GM13977 (cell line): Measurements from ENCODE around the gene RNF32.

Source experiments
- DNase-seq: peaks from one replicate; pipeline ENCODE4 v3.0.0; 2012; ENCODE audit warnings: low spot score
- CTCF ChIP-seq: IDR thresholded peaks from 2 replicates; pipeline ENCODE4 v1.5.1; 2012; ENCODE audit warnings: mild to moderate bottlenecking, control low read depth; ENCODE audit not compliant: insufficient read depth; ENCODE audit errors: extremely low read depth, missing control alignments
- in situ Hi-C: fragments of 300-500 bp; cut with MboI; formaldehyde crosslinking; loops from one replicate; pipeline ENCODE4 v1.12.0; 2022; ENCODE audit warnings: low sequenced_read_pairs, low pct_unique_long_range_greater_than_20kb, mixed read lengths, inconsistent platforms; ENCODE audit not compliant: unreplicated experiment

The RNF32 gene

DNA sequence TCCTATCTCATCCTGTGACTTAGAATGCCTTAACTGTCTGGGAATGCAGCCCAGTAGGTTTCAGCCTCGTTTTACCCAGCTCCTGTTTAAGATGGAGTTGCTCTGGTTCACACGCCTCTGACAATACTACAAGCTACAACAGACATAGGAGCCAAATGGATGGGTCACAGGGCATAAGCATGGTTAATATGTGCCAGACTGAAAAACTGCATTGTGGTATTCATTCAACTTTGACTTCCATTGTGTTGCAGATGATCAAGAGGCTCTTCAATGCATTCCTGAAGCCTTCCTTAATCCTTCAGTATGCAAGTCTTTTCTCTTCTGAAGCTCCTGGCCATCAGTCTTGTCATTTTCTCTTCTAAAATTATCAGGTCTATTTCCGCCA lies 20.3 kb upstream of the RNF32 start:
- in situ Hi-C loops = no loop called here
- no peak for TF ChIP-seq CTCF
- DNase-seq = no peak

DNA sequence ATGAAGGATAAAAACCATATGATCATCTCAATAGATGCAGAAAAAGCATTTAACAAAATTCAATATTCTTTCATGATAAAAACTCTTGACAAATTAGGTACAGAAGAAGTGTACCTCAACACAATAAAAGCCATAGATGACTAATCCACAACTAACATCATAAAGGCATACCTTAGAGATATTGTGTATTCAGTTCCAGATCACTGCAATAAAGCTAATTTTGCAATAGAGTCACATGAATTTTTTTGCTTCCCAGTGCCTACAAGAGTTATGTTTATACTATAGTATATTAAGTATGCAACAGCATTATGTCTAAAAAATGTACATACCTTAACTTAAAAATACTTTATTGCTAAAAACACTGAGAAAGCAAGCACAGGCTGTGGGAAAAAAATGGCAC lies 18.9 kb upstream of the RNF32 start:
- in situ Hi-C loops = no loop called here

DNA sequence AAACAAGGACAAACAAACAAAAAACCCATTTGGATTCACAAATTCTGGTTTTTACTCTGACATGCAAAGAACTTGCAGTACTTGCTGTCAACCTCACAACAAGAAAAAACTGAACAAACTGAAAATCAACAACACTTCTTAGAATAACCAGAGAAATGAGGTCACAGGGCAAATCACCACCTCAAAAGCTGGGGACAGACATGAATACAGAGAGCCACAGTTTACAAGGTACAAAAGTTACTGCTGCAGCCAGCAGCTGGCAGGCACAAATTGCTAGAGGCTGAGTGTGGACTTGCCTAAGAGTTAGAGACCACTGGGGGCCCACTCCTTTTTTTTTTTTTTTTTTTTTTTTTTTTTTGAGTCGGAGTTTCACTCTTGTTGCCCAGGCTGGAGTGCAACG lies 15.0 kb upstream of the RNF32 start:
- TF ChIP-seq CTCF = no peak
- no peak for DNase-seq

More for the DNA sequence above, 18.9 kb upstream of the RNF32 start:
- TF ChIP-seq CTCF = no peak
- DNase-seq = no peak

GRCh38 chr7:156626220-156626895 lies 14.2 kb upstream of the RNF32 start:
- in situ Hi-C loops = no loop called here
- DNase-seq = no peak
- TF ChIP-seq CTCF = no peak

More for the DNA sequence above, 15.0 kb upstream of the RNF32 start:
- in situ Hi-C loops = no loop called here

DNA sequence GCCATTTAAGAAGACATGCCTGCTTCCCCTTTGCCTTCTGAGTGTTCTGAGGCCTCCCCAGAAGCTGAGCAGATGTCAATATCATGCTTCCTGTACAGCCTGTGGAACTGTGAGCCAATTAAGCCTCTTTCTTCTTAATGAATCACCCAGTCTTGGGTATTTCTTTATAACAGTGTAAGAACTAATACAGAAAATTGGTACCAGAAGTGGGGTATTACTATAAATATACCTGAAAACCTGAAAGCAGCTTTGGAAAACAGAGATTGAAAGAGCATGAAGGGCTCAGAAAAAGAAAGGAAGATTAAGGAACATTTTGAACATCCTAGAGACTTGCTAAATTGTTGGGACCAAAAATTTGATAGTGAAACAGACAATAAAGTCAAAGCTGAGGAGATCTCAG lies 12.0 kb upstream of the RNF32 start:
- TF ChIP-seq CTCF = no peak
- no peak for DNase-seq
- in situ Hi-C loops = no loop called here

DNA sequence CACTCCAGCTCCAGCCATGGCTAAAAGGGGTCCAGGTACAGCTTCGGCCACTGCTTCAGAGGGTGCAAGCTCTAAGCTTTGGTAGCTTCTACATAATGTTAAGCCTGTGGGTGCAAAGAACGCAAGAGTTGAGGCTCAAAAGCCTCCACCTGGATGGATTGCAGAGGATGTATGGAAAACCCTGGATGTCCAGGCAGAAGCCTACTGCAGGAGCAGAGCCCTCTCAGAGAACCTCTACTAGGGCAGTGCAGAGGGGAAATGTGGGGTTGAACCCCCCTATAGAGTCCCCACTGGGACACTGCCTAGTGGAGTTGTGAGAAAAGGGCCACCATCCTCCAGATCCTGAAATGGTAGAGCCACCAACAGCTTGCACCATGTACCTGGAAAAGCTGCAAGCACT lies 10.7 kb upstream of the RNF32 start:
- no peak for TF ChIP-seq CTCF
- no peak for DNase-seq
- in situ Hi-C loops = no loop called here
